ENCODE data around the gene KRT6A. TPM values are rescaled to one million over a fixed set of nuclear protein-coding genes. Genes with fewer than 3 reads are reported as not detected.

Gene KRT6A
- total and polyA plus RNA-seq, 2 of the 13 experiments (the other 11 are each of a cell fraction or from before 2014, with no cell fraction given) = 0.13 TPM; not detected in 1

- TF ChIP-seq ZBTB33 (CRISPR knock-in tag; IDR thresholded peaks at IDR 0.05) = no peak
- no peak for TF ChIP-seq ZSCAN22 (CRISPR knock-in tag; IDR thresholded peaks at IDR 0.05)
- TF ChIP-seq PRDM10 (CRISPR knock-in tag; IDR thresholded peaks at IDR 0.05; ENCODE audit: low read depth) = no peak
- no peak for TF ChIP-seq POLR2AphosphoS2 (IDR thresholded peaks at IDR 0.05; ENCODE audit: low read depth, low read length)
These were observed 36.4 kb upstream of the KRT6A start (continued) for GRCh38 chr12:52529417-52529816.

- BruUV-seq (replicated peaks) = no TSS peak
- no peak overlapping the region for H2AFZ ChIP-seq (ENCODE audit: low read length)
- 2% methylated on average over 8 of the region's 8 CpGs for WGBS (ENCODE audit: low lambda C conversion rate)
- ATAC-seq (no peak), FAIRE-seq (no peak), DNase-seq (ENCODE audit: low spot score) (no peak)
- no peak overlapping the region for H3K4me2 ChIP-seq (ENCODE audit: low read depth, low read length)
- H3K9ac ChIP-seq (ENCODE audit: insufficient read depth, low read depth, low read length) = no peak overlapping the region
- in situ Hi-C loops (cut with HindIII; ENCODE audit: extremely low pct_ligation_motif_present, low pct_unique_long_range_greater_than_20kb) = loop anchor here (25.0 kb wide), 1 partner anchor 391 kb away; no protein-coding TSS in a partner anchor
- H3K36me3 ChIP-seq (replicated peaks in 1 of 2; ENCODE audit: control insufficient read depth in 1 of 2, insufficient read depth in 2 of 2, low read length in 2 of 2) = no peaks in the 10 kb centered on the region
- no peak overlapping the region for H3K4me3 ChIP-seq (replicated peaks in 1 of 3; ENCODE audit: insufficient read depth in 1 of 3, low read depth in 2 of 3, low read length in 3 of 3)
- no peaks in the 10 kb centered on the region for H3K79me2 ChIP-seq (ENCODE audit: insufficient read depth, low read length)
- POLR2A ChIA-PET = no interaction called here
- H3K27me3 ChIP-seq (ENCODE audit: control insufficient read depth in 1 of 2, insufficient read depth in 2 of 2, low read length in 2 of 2) = peaks cover 5 to 10% of the 10 kb centered on the region in 2 experiments; a peak in 4 of 5 replicates
- CTCF ChIA-PET (ENCODE audit: low intra/inter-chr PET ratio, low total read pairs) = no interaction called here
- H3K27ac ChIP-seq (ENCODE audit: extremely low read length, insufficient read depth, low read length) = no peak overlapping the region
- no peaks in the 10 kb centered on the region for H3K9me3 ChIP-seq (ENCODE audit: low read length)
- H4K20me1 ChIP-seq (ENCODE audit: insufficient read depth, low read length) = no peaks in the 10 kb centered on the region
- intact Hi-C loops (cut with micrococcal nuclease; ENCODE audit: unreplicated experiment) = no loop called here
- H3K4me1 ChIP-seq (ENCODE audit: insufficient read depth, low read length) = no peaks in the 10 kb centered on the region
- TF ChIP-seq ZNF816 (CRISPR knock-in tag; IDR thresholded peaks at IDR 0.05; ENCODE audit: borderline replicate concordance) (no peak), ZBTB21 (CRISPR knock-in tag; IDR thresholded peaks at IDR 0.05) (no peak), ZNF83 (CRISPR knock-in tag; IDR thresholded peaks at IDR 0.05; ENCODE audit: borderline replicate concordance) (no peak), ZNF446 (CRISPR knock-in tag; IDR thresholded peaks at IDR 0.05) (no peak), RBFOX2 (IDR thresholded peaks at IDR 0.05; ENCODE audit: low read depth, low read length) (no peak), GATAD1 (CRISPR knock-in tag; IDR thresholded peaks at IDR 0.05) (no peak), ZNF552 (CRISPR knock-in tag; IDR thresholded peaks at IDR 0.05; ENCODE audit: borderline replicate concordance) (no peak), ETV5 (CRISPR knock-in tag; IDR thresholded peaks at IDR 0.05; ENCODE audit: borderline replicate concordance) (no peak), HBP1 (CRISPR knock-in tag; IDR thresholded peaks at IDR 0.05; ENCODE audit: low read depth) (no peak), GFI1 (CRISPR knock-in tag; IDR thresholded peaks at IDR 0.05; ENCODE audit: borderline replicate concordance) (no peak), ZNF251 (CRISPR knock-in tag; IDR thresholded peaks at IDR 0.05) (no peak), NR2F2 (IDR thresholded peaks at IDR 0.05; ENCODE audit: borderline replicate concordance, low read depth) (no peak), ZIK1 (CRISPR knock-in tag; IDR thresholded peaks at IDR 0.05; ENCODE audit: borderline replicate concordance, low read depth) (no peak)
These were observed 35.6 kb upstream of the KRT6A start for GRCh38 chr12:52528641-52529143.
